ENCODE results near the gene ZNF488. TPM values are rescaled to one million over a fixed set of nuclear protein-coding genes. Genes with fewer than 3 reads are reported as not detected.

Gene ZNF488
- polyA plus RNA-seq, 1 of the 3 experiments (the other 2 are of a cell fraction) = 0.59 TPM

- TF ChIP-seq USF2 (IDR thresholded peaks at IDR 0.05; ENCODE audit: borderline replicate concordance, low read depth, low read length) (no peak), MEF2A (IDR thresholded peaks at IDR 0.05; ENCODE audit: borderline replicate concordance, low read depth) (no peak), JUND (IDR thresholded peaks at IDR 0.05) (no peak), MXI1 (IDR thresholded peaks at IDR 0.05; ENCODE audit: low read depth, low read length) (no peak), ZBTB33 (IDR thresholded peaks at IDR 0.05; ENCODE audit: borderline replicate concordance, low read depth) (no peak), USF1 (IDR thresholded peaks at IDR 0.05; ENCODE audit: borderline replicate concordance, low read depth) (no peak), ELF1 (IDR thresholded peaks at IDR 0.05) (no peak), TEAD4 (IDR thresholded peaks at IDR 0.05; ENCODE audit: borderline replicate concordance, insufficient read depth) (no peak), POLR2AphosphoS5 (IDR thresholded peaks at IDR 0.05; ENCODE audit: low read depth, low read length) (no peak), SIN3A (IDR thresholded peaks at IDR 0.05; ENCODE audit: borderline replicate concordance, low read depth, low read length) (no peak)
Observed at GRCh38 chr10:47326927-47327330, 57.2 kb downstream of the ZNF488 start (continued).

GRCh38 chr10:47326306-47326926, 57.7 kb downstream of the ZNF488 start:
- H3K9ac ChIP-seq = no peak overlapping the region
- 27% methylated on average over 3 of the region's 5 CpGs for WGBS (ENCODE audit: low lambda C conversion rate)
- H4K20me1 ChIP-seq (ENCODE audit: insufficient read depth) = no peaks in the 10 kb centered on the region
- no peak overlapping the region for H2AFZ ChIP-seq (ENCODE audit: low read depth)
- no peaks in the 10 kb centered on the region for H3K9me3 ChIP-seq
- no peaks in the 10 kb centered on the region for H3K36me3 ChIP-seq (replicated peaks in 1 of 2; ENCODE audit: control insufficient read depth in 1 of 2, insufficient read depth in 2 of 2, low read length in 1 of 2)
- peaks cover 6% of the 10 kb centered on the region; the same call in 1 of the 2 replicates for H3K27me3 ChIP-seq (ENCODE audit: insufficient read depth)
- no peak overlapping the region for H3K27ac ChIP-seq (ENCODE audit: low read depth in 2 of 2, low read length in 1 of 2)
- ChIA-PET CTCF (interaction anchor here (1.6 kb wide), 1 partner anchor 14 kb away, joined by 5 read pairs; no protein-coding TSS in a partner anchor), POLR2A (no interaction called here)
- no peaks in the 10 kb centered on the region for H3K79me2 ChIP-seq (ENCODE audit: insufficient read depth)
- peaks cover 0 to 16% of the 10 kb centered on the region in 2 experiments; a peak in 1 of 4 replicates for H3K4me1 ChIP-seq (ENCODE audit: control insufficient read depth in 1 of 2, insufficient read depth in 2 of 2, low read depth in 1 of 2, low read length in 1 of 2)
- H3K4me3 ChIP-seq (ENCODE audit: low read depth in 2 of 2, low read length in 1 of 2) = no peak overlapping the region
- no peak overlapping the region for H3K4me2 ChIP-seq
- H3F3A ChIP-seq (replicated peaks; ENCODE audit: insufficient read depth) = no peaks in the 10 kb centered on the region
- no peak for DNase-seq
- H3K9me2 ChIP-seq = no peaks in the 10 kb centered on the region
- TF ChIP-seq IRF3 (IDR thresholded peaks at IDR 0.05; ENCODE audit: low read depth, low read length) (no peak), POLR2AphosphoS5 (IDR thresholded peaks at IDR 0.05; ENCODE audit: low read depth, low read length) (no peak), NFIC (IDR thresholded peaks at IDR 0.05; ENCODE audit: borderline replicate concordance) (no peak), RFX5 (IDR thresholded peaks at IDR 0.05; ENCODE audit: low read length) (no peak), EZH2phosphoT487 (IDR thresholded peaks at IDR 0.05; ENCODE audit: borderline replicate concordance, low read depth) (no peak), CHD2 (IDR thresholded peaks at IDR 0.05; ENCODE audit: low read length, partially characterized antibody) (no peak), CTCF (IDR thresholded peaks at IDR 0.05) (no peak), TEAD4 (IDR thresholded peaks at IDR 0.05; ENCODE audit: borderline replicate concordance, insufficient read depth) (no peak), TAF1 (IDR thresholded peaks at IDR 0.05; ENCODE audit: borderline replicate concordance, low read depth, low read length) (no peak), SIN3A (IDR thresholded peaks at IDR 0.05; ENCODE audit: borderline replicate concordance, low read depth, low read length) (no peak), FOXM1 (IDR thresholded peaks at IDR 0.05; ENCODE audit: low read depth) (no peak), MAX (IDR thresholded peaks at IDR 0.05; ENCODE audit: low read depth) (no peak), GATA2 (CRISPR knock-in tag; IDR thresholded peaks at IDR 0.05) (no peak), TCF12 (IDR thresholded peaks at IDR 0.05) (no peak), PBX3 (IDR thresholded peaks at IDR 0.05) (no peak)
